ENCODE results near the gene CCDC18. TPM values are rescaled to one million over a fixed set of nuclear protein-coding genes. Genes with fewer than 3 reads are reported as not detected.

Gene CCDC18
- total RNA-seq, 1 experiment from 2014 or later: 18.1 TPM

- H3K27me3 ChIP-seq (ENCODE audit: insufficient read depth, low read length): no peaks in the 10 kb centered on the region
- peaks cover 0 to 30% of the 10 kb centered on the region in 2 experiments; a peak in 3 of 4 replicates for H3K4me1 ChIP-seq (ENCODE audit: control insufficient read depth in 1 of 2, insufficient read depth in 2 of 2, low read length in 2 of 2)
- peak overlapping the region in 1 of 2 experiments; percentile 71; a peak in 1 of 4 replicates for H3K4me3 ChIP-seq (replicated peaks in 1 of 2; ENCODE audit: low read depth in 1 of 2, low read length in 2 of 2)
- intact Hi-C loops (cut with micrococcal nuclease): no loop called here
- H3K9me3 ChIP-seq (ENCODE audit: control insufficient read depth in 1 of 2, insufficient read depth in 1 of 2, low read depth in 1 of 2, low read length in 2 of 2): no peaks in the 10 kb centered on the region
- BruUV-seq (replicated peaks): no TSS peak
- no peak for TF ChIP-seq TCF7L2 (IDR thresholded peaks at IDR 0.05; ENCODE audit: borderline replicate concordance, extremely low read depth, insufficient read depth, insufficient read length)
- no peak for TF ChIP-seq SIN3A (IDR thresholded peaks at IDR 0.05; ENCODE audit: low read depth)
- no peak for TF ChIP-seq FOSL1 (IDR thresholded peaks at IDR 0.05; ENCODE audit: low read depth)
- no peak for TF ChIP-seq POLR2AphosphoS5 (IDR thresholded peaks at IDR 0.05; ENCODE audit: low read depth, low read length)
- no peak for TF ChIP-seq RAD21 (IDR thresholded peaks at IDR 0.05; ENCODE audit: low read depth)
- no peak for TF ChIP-seq ELF1 (IDR thresholded peaks at IDR 0.05; ENCODE audit: borderline replicate concordance, low read depth)
- TF ChIP-seq YY1 (IDR thresholded peaks at IDR 0.05; ENCODE audit: extremely low read depth, insufficient replicate concordance, low read depth, low read length): no peak
- no peak for TF ChIP-seq ZFX (IDR thresholded peaks at IDR 0.05)
- TF ChIP-seq REST (IDR thresholded peaks at IDR 0.05; ENCODE audit: low read depth): no peak
- ATAC-seq: no peak
- H3K79me2 ChIP-seq (ENCODE audit: insufficient read depth, low read length): peaks cover 90% of the 10 kb centered on the region
- CTCF ChIA-PET: no interaction called here
- no peak overlapping the region for H2AFZ ChIP-seq (ENCODE audit: low read depth, low read length, poor library complexity, severe bottlenecking)
- POLR2A ChIA-PET: no interaction called here
- H3K4me2 ChIP-seq (ENCODE audit: low read length): peak overlapping the region; percentile 94
- H4K20me1 ChIP-seq (ENCODE audit: insufficient read depth): no peaks in the 10 kb centered on the region
- H3K9me2 ChIP-seq (ENCODE audit: insufficient read depth): no peaks in the 10 kb centered on the region
- RAD21 ChIA-PET (ENCODE audit: low non-redundant PET in 1 of 2, low total read pairs in 2 of 2, uncharacterized antibody in 2 of 2, unreplicated experiment in 2 of 2): no interaction called here
- peak overlapping the region; percentile 84; the same call in 1 of the 2 replicates for H3K9ac ChIP-seq (ENCODE audit: low read length)
- 0 out of 4 replicates have a peak, but pooled peaks cover 0 to 3% of the 10 kb centered on the region in 2 experiments for H3K36me3 ChIP-seq (ENCODE audit: control insufficient read depth in 1 of 2, insufficient read depth in 2 of 2, low read length in 2 of 2)
- DNase-seq (ENCODE audit: low read depth, low spot score): no peak
- H3K27ac ChIP-seq (ENCODE audit: low read depth, low read length): no peak overlapping the region
Observed at GRCh38 chr1:93178418-93178817, 2.1 kb upstream of the CCDC18 start.

Data from HCT116 (cell line).